ENCODE data around the gene DOCK4.

The DOCK4 gene

DNA sequence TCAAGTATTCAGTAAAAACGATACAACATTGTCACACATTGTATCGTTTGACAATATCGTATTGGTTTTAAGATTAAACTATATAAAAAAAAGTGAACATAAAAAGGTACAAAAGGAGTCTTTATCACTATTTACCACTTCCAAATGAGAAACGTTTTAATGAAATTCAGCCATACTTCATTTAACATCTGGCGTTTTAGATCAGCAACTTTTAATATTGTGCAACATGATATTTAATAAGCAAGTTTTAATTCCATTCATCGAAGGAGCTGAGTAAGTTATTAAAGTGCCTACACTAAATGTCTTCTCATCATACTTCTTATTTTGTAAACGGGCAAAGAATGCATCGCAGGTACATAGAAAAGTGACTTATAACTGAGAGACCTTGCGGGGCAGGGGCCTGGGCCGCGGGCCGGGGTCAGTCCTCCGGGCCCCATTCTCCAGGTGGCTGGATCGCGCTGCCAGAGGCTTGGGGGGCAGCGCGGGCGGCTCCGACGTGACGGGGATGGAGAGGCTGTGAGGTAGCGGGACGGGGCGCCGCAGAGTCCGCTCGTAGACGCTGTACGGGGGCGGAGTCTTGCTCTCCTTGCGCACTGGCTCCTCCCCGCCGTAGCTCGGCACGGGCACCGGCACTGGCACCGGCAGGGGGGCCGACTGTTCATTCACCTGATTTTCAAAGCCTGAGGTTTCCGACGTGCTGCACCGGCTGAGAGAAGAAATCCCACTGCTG, 478.1 kb downstream of the DOCK4 start:
- DNase-seq = no peak
- Histone ChIP-seq H3K4me3 (ENCODE audit: low read depth, low read length) (no peak overlapping the region), H3K27me3 (ENCODE audit: insufficient read depth, low read depth, severe bottlenecking) (no peaks in the 10 kb centered on the region), H3K36me3 (no peaks in the 10 kb centered on the region), H3K9me3 (ENCODE audit: severe bottlenecking) (no peaks in the 10 kb centered on the region), H3K27ac (no peak overlapping the region)
- TF ChIP-seq, protein P1, sequence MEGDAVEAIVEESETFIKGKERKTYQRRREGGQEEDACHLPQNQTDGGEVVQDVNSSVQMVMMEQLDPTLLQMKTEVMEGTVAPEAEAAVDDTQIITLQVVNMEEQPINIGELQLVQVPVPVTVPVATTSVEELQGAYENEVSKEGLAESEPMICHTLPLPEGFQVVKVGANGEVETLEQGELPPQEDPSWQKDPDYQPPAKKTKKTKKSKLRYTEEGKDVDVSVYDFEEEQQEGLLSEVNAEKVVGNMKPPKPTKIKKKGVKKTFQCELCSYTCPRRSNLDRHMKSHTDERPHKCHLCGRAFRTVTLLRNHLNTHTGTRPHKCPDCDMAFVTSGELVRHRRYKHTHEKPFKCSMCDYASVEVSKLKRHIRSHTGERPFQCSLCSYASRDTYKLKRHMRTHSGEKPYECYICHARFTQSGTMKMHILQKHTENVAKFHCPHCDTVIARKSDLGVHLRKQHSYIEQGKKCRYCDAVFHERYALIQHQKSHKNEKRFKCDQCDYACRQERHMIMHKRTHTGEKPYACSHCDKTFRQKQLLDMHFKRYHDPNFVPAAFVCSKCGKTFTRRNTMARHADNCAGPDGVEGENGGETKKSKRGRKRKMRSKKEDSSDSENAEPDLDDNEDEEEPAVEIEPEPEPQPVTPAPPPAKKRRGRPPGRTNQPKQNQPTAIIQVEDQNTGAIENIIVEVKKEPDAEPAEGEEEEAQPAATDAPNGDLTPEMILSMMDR (IDR thresholded peaks at IDR 0.05; ENCODE audit: low read depth, low read length) = no peak

DNA sequence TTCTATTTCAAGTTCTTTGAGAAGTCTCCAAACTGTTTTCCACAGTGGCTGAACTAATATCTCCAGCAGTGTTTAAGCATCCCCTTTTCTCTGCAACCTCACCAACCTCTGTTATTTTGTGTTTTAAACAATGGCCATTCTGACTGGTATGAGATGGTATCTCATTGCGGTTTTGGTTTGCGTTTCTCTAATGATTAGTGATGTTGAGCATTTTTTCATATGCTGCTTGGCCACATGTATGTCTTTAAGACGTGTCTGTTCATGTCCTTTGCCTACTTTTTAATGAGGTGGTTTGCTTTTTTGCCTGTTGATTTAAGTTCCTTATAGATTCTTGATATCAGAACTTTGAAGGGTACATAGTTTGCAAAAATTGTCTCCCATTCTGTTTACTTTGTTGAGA, 487.3 kb downstream of the DOCK4 start:
- TF ChIP-seq, protein P1 (IDR thresholded peaks at IDR 0.05; ENCODE audit: low read depth, low read length) = no peak

DNA sequence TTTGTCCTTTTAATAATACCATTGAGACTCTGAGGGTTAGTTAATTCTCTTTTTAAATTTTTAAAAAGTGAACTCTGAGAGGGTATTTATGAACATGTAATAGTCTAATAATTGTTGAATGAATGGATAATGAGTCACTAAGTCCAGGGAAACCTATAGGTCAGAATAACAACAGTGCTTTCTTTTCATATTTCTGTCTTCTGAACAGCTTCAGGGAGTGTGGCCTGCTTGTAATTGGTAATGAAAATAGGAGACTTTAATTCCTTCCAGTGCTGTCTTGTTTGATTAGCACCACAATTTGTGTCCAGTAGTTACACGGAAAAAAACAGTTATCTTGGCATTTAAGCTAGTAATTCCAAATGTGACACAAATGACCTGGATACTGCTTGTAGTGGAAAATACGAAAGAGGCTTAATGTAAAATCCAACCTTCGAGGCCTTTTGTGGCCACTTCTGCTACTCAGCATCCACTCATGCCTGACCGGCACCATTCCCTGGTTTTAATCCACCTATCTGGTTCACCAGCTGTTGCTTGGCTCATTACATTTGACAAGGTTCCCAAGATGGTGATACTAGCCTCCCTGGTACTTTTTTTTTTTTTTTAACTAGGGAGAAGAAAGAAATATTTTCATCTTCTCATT, 494.7 kb downstream of the DOCK4 start:
- no peak overlapping the region for H3K4me3 ChIP-seq (ENCODE audit: low read depth, low read length)
- H3K36me3 ChIP-seq = no peaks in the 10 kb centered on the region
- TF ChIP-seq, protein P1 (IDR thresholded peaks at IDR 0.05; ENCODE audit: low read depth, low read length) = no peak
- peak overlapping the region; percentile 84 for H3K27ac ChIP-seq
- H3K27me3 ChIP-seq (ENCODE audit: insufficient read depth, low read depth, severe bottlenecking) = no peaks in the 10 kb centered on the region
- peak; percentile 86 for DNase-seq
- H3K9me3 ChIP-seq (ENCODE audit: severe bottlenecking) = peaks cover 2% of the 10 kb centered on the region

More for the DNA sequence above, 487.3 kb downstream of the DOCK4 start:
- no peak for DNase-seq
- Histone ChIP-seq H3K27me3 (ENCODE audit: insufficient read depth, low read depth, severe bottlenecking) (no peaks in the 10 kb centered on the region), H3K4me3 (ENCODE audit: low read depth, low read length) (no peak overlapping the region), H3K9me3 (ENCODE audit: severe bottlenecking) (peaks cover 8% of the 10 kb centered on the region), H3K27ac (no peak overlapping the region), H3K36me3 (no peaks in the 10 kb centered on the region)

DNA sequence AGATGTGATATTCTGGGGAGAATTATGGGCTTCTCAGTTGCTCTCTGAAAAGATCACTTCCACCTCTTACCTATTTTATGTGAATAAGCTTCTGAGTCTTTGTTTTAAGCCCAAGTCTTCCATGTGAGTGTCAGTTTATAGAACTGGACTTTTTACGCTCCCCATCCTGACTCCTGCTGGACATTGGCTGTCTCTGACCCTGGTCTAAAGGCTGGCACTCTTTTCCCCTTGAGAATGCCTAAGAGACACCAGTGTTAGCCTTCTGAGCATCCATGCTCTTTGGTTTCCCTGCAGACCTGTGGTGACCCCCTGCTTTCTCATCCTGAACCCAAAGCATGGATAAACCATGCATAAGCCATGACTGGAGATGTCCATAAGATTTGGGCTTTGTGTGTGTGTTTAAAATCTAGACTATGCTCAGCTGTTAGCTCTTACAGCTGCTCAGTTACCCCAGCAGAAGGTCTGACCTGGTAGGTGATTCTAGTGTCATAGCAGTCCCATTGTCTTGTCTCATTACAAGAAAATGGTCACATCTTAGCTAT, 495.3 kb downstream of the DOCK4 start:
- peak overlapping the region; percentile 84 for H3K27ac ChIP-seq

DNA sequence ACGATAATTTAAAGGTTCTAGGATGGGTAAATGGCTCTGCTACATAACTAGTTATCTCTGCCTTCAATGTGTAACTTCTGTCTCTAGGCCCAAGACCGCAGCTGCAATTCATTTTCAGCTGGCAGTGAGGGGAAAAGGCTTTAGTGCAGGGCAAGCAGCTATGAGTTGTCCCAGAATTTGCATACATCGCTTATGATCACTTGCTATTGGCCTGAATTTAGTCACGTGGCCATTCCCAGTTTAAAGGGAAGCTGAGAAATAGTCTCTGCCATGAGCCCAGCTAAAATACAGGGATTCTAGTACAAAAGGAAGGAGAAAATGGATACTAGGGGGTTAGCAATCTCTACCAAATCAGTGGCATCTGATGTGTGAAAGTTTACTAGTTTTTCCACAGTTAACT, 498.1 kb downstream of the DOCK4 start:
- no peak for DNase-seq
- no peak overlapping the region for H3K27ac ChIP-seq
- no peaks in the 10 kb centered on the region for H3K36me3 ChIP-seq
- H3K4me3 ChIP-seq (ENCODE audit: low read depth, low read length) = no peak overlapping the region
- no peaks in the 10 kb centered on the region for H3K27me3 ChIP-seq (ENCODE audit: insufficient read depth, low read depth, severe bottlenecking)
- peaks cover 1% of the 10 kb centered on the region for H3K9me3 ChIP-seq (ENCODE audit: severe bottlenecking)
- TF ChIP-seq, protein P1 (IDR thresholded peaks at IDR 0.05; ENCODE audit: low read depth, low read length) = no peak

More for the DNA sequence above, 495.3 kb downstream of the DOCK4 start:
- TF ChIP-seq, protein P1 (IDR thresholded peaks at IDR 0.05; ENCODE audit: low read depth, low read length) = peak; percentile 31
- Histone ChIP-seq H3K36me3 (no peaks in the 10 kb centered on the region), H3K9me3 (ENCODE audit: severe bottlenecking) (no peaks in the 10 kb centered on the region), H3K4me3 (ENCODE audit: low read depth, low read length) (no peak overlapping the region), H3K27me3 (ENCODE audit: insufficient read depth, low read depth, severe bottlenecking) (no peaks in the 10 kb centered on the region)
- DNase-seq = peak; percentile 52

Data from WERI-Rb-1 (cell line).